GM23248 (cell line): ENCODE results near the gene HAO2. TPM values are rescaled to one million over a fixed set of nuclear protein-coding genes. Genes with fewer than 3 reads are reported as not detected.

ENCODE experiments used
- DNase-seq: peaks from one replicate; pipeline ENCODE4 v3.0.0-alpha.2; 2015
- H2AFZ ChIP-seq: fragments of 200-600 bp; sonication (generic); 2 replicates; pipeline ENCODE4 v1.6.1; 2016; ENCODE audit warnings: antibody characterized with exemption
- H3F3A ChIP-seq: fragments of 200-600 bp; sonication (generic); 2 replicates; pipeline ENCODE4 v1.6.1; 2016; ENCODE audit warnings: mild to moderate bottlenecking, antibody characterized with exemption, mixed run types; ENCODE audit not compliant: insufficient read depth
- H3K27ac ChIP-seq: fragments of 200-600 bp; sonication (generic); 2 replicates; pipeline ENCODE4 v1.5.1; 2016; ENCODE audit warnings: mild to moderate bottlenecking
- H3K27me3 ChIP-seq: fragments of 200-600 bp; sonication (generic); replicated peaks from 2 replicates; pipeline ENCODE4 v1.6.1; 2016; ENCODE audit warnings: mild to moderate bottlenecking; ENCODE audit not compliant: insufficient read depth
- H3K36me3 ChIP-seq: fragments of 200-600 bp; sonication (generic); 2 replicates; pipeline ENCODE4 v1.6.1; 2016; ENCODE audit warnings: low read depth, mild to moderate bottlenecking
- H3K4me1 ChIP-seq: fragments of 200-600 bp; sonication (generic); 2 replicates; pipeline ENCODE4 v1.6.1; 2016; ENCODE audit warnings: mild to moderate bottlenecking; ENCODE audit not compliant: insufficient read depth
- H3K4me2 ChIP-seq: fragments of 200-600 bp; sonication (generic); one replicate; pipeline ENCODE4 v1.6.1; 2016; ENCODE audit warnings: mild to moderate bottlenecking; ENCODE audit not compliant: unreplicated experiment
- H3K4me3 ChIP-seq: fragments of 200-600 bp; sonication (generic); 2 replicates; pipeline ENCODE4 v1.5.1; 2016; ENCODE audit warnings: mild to moderate bottlenecking
- H3K79me2 ChIP-seq: fragments of 200-600 bp; sonication (generic); 2 replicates; pipeline ENCODE4 v1.6.1; 2016; ENCODE audit warnings: mild to moderate bottlenecking; ENCODE audit not compliant: insufficient read depth
- H3K9ac ChIP-seq: fragments of 200-600 bp; sonication (generic); 2 replicates; pipeline ENCODE4 v1.6.1; 2016; ENCODE audit warnings: mild to moderate bottlenecking
- H3K9me2 ChIP-seq: fragments of 200-600 bp; sonication (generic); 2 replicates; pipeline ENCODE4 v1.6.1; 2016; ENCODE audit warnings: mixed run types, mild to moderate bottlenecking, moderate library complexity; ENCODE audit not compliant: insufficient read depth
- H3K9me3 ChIP-seq: fragments of 200-600 bp; sonication (generic); one replicate; pipeline ENCODE4 v1.6.1; 2017; ENCODE audit warnings: low read depth
- H4K20me1 ChIP-seq: fragments of 200-600 bp; sonication (generic); 2 replicates; pipeline ENCODE4 v1.6.0; 2016; ENCODE audit not compliant: insufficient read depth
- EZH2 ChIP-seq: fragments of 200-600 bp; sonication (generic); IDR thresholded peaks from 2 replicates; pipeline ENCODE4 v1.6.1; 2018; ENCODE audit warnings: antibody characterized with exemption, mild to moderate bottlenecking; ENCODE audit not compliant: insufficient read depth, poor library complexity, severe bottlenecking
- EZH2phosphoT487 ChIP-seq: fragments of 200-600 bp; sonication (generic); IDR thresholded peaks from 2 replicates; pipeline ENCODE4 v1.6.1; 2018; ENCODE audit warnings: antibody characterized with exemption, moderate library complexity, mild to moderate bottlenecking, low read depth; ENCODE audit not compliant: insufficient read depth
- WGBS, 2 experiments: methylation state at CpG; one replicate each; pipeline ENCODE4 v1.1.6; 2015 to 2017; ENCODE audit warnings: low lambda C conversion rate in 2 of 2, low coverage in 1 of 2; ENCODE audit errors: missing lambda C conversion rate in 2 of 2; 5-methylcytosine and 5-hydroxymethylcytosine counted together
- in situ Hi-C: fragments of 300-500 bp; cut with MboI; formaldehyde crosslinking; loops from 2 replicates; pipeline ENCODE4 v1.15.0; 2020
- polyA plus RNA-seq: library from polyadenylated mRNA; unstranded; fragments of >200 nt; fragmentation: Nextera tagmentation; extraction: Ambion mirVana; gene quantifications from 2 replicates; pipeline ENCODE4 v1.2.1, GENCODE V29; 2016
- total RNA-seq: library from RNA; depleted of rRNA; stranded (reverse); fragments of >200 nt; shearing (Covaris generic); gene quantifications from 2 replicates; pipeline ENCODE4 v1.2.3, GENCODE V29; 2014

The HAO2 gene
- total and polyA plus RNA-seq, 2 experiments from 2014 or later: not detected

- Histone ChIP-seq H4K20me1 (no peaks in the 10 kb centered on the region), H3K4me3 (no peak overlapping the region), H2AFZ (no peak overlapping the region), H3K4me2 (no peak overlapping the region), H3K9me3 (no peaks in the 10 kb centered on the region), H3K9ac (no peak overlapping the region), H3K9me2 (no peaks in the 10 kb centered on the region), H3K27ac (no peak overlapping the region), H3K36me3 (no peaks in the 10 kb centered on the region), H3K27me3 (peaks cover 26% of the 10 kb centered on the region), H3F3A (no peaks in the 10 kb centered on the region), H3K4me1 (no peaks in the 10 kb centered on the region), H3K79me2 (no peaks in the 10 kb centered on the region)
- DNase-seq: no peak
- TF ChIP-seq EZH2phosphoT487: no peak
- TF ChIP-seq EZH2: no peak
- in situ Hi-C loops: no loop called here
- WGBS, 2 experiments: 46 to 58% methylated on average over 3 of the region's 3 CpGs
Observed at GRCh38 chr1:119416006-119416640, 47.5 kb downstream of the HAO2 start.

GRCh38 chr1:119419109-119419508, 50.5 kb downstream of the HAO2 start:
- no peaks in the 10 kb centered on the region for H3F3A ChIP-seq
- no peaks in the 10 kb centered on the region for H3K36me3 ChIP-seq
- H4K20me1 ChIP-seq: no peaks in the 10 kb centered on the region
- H3K4me1 ChIP-seq: no peaks in the 10 kb centered on the region
- TF ChIP-seq EZH2: no peak
- TF ChIP-seq EZH2phosphoT487: no peak
- H3K27me3 ChIP-seq: peaks cover 20% of the 10 kb centered on the region
- no peaks in the 10 kb centered on the region for H3K9me2 ChIP-seq
- H3K9me3 ChIP-seq: no peaks in the 10 kb centered on the region
- 63 to 69% methylated on average over 5 of the region's 5 CpGs for WGBS, 2 experiments
- H2AFZ ChIP-seq: no peak overlapping the region
- no peak overlapping the region for H3K27ac ChIP-seq
- H3K9ac ChIP-seq: no peak overlapping the region
- H3K4me3 ChIP-seq: no peak overlapping the region
- no peak for DNase-seq
- H3K4me2 ChIP-seq: no peak overlapping the region
- H3K79me2 ChIP-seq: no peaks in the 10 kb centered on the region
- in situ Hi-C loops: no loop called here

- Histone ChIP-seq H3K9ac (no peak overlapping the region), H3K4me2 (no peak overlapping the region), H3K36me3 (no peaks in the 10 kb centered on the region), H2AFZ (no peak overlapping the region), H3K27me3 (peaks cover 12% of the 10 kb centered on the region), H3K9me2 (no peaks in the 10 kb centered on the region), H3F3A (no peaks in the 10 kb centered on the region), H3K4me1 (no peaks in the 10 kb centered on the region), H3K27ac (no peak overlapping the region), H4K20me1 (no peaks in the 10 kb centered on the region), H3K9me3 (no peaks in the 10 kb centered on the region), H3K79me2 (no peaks in the 10 kb centered on the region), H3K4me3 (no peak overlapping the region)
- no peak for DNase-seq
- in situ Hi-C loops: no loop called here
- TF ChIP-seq EZH2phosphoT487 (no peak), EZH2 (no peak)
Observed at GRCh38 chr1:119420638-119421037, 52.1 kb downstream of the HAO2 start.

GRCh38 chr1:119422631-119423030, 54.0 kb downstream of the HAO2 start:
- peaks cover 4% of the 10 kb centered on the region; the same call in 1 of the 2 replicates for H3K27me3 ChIP-seq
- H3K9ac ChIP-seq: no peak overlapping the region
- H3K4me1 ChIP-seq: no peaks in the 10 kb centered on the region
- H3K4me2 ChIP-seq: no peak overlapping the region
- H3F3A ChIP-seq: no peaks in the 10 kb centered on the region
- H3K27ac ChIP-seq: no peak overlapping the region
- no peaks in the 10 kb centered on the region for H3K9me3 ChIP-seq
- no peak for DNase-seq
- in situ Hi-C loops: no loop called here
- H3K79me2 ChIP-seq: no peaks in the 10 kb centered on the region
- TF ChIP-seq EZH2: no peak
- TF ChIP-seq EZH2phosphoT487: no peak
- H4K20me1 ChIP-seq: no peaks in the 10 kb centered on the region
- H2AFZ ChIP-seq: no peak overlapping the region
- no peak overlapping the region for H3K4me3 ChIP-seq
- no peaks in the 10 kb centered on the region for H3K9me2 ChIP-seq
- H3K36me3 ChIP-seq: no peaks in the 10 kb centered on the region

- Histone ChIP-seq H3K4me2 (no peak overlapping the region), H3K9me3 (no peaks in the 10 kb centered on the region), H3K9me2 (no peaks in the 10 kb centered on the region), H3K27ac (no peak overlapping the region), H3K9ac (no peak overlapping the region), H3K4me1 (no peaks in the 10 kb centered on the region), H3K4me3 (no peak overlapping the region), H3K36me3 (no peaks in the 10 kb centered on the region), H2AFZ (no peak overlapping the region), H3K79me2 (no peaks in the 10 kb centered on the region), H3F3A (no peaks in the 10 kb centered on the region), H3K27me3 (peaks cover 25% of the 10 kb centered on the region; the same call in 1 of the 2 replicates), H4K20me1 (no peaks in the 10 kb centered on the region)
- no peak for TF ChIP-seq EZH2
- no peak for TF ChIP-seq EZH2phosphoT487
- DNase-seq: no peak
- 89 to 100% methylated on average over 2 of the region's 2 CpGs for WGBS, 2 experiments
- in situ Hi-C loops: no loop called here
Observed at GRCh38 chr1:119428991-119429390, 60.4 kb downstream of the HAO2 start.
